A549 (cell line): ENCODE results near the gene LAMC1. TPM values are rescaled to one million over a fixed set of nuclear protein-coding genes. Genes with fewer than 3 reads are reported as not detected.

ENCODE experiments used
- BHLHE40 ChIP-seq: IDR thresholded peaks from 2 replicates; pipeline ENCODE4 v1.6.1; 2012; ENCODE audit warnings: low read depth, low read length, inconsistent platforms
- CBX2 ChIP-seq: fragments of 200-600 bp; sonication (generic); IDR thresholded peaks from 2 replicates; pipeline ENCODE4 v1.6.1; 2016; ENCODE audit warnings: low read depth, mild to moderate bottlenecking, borderline replicate concordance
- CBX8 ChIP-seq: fragments of 200-600 bp; sonication (generic); IDR thresholded peaks from 2 replicates; pipeline ENCODE4 v1.6.1; 2016
- CHD2 ChIP-seq: fragments of 150-350 bp; IDR thresholded peaks from 2 replicates; pipeline ENCODE4 v1.6.1; 2014; ENCODE audit warnings: low read length; ENCODE audit not compliant: partially characterized antibody
- EHF ChIP-seq: fragments of 250-450 bp; sonication (Bioruptor Pico); IDR thresholded peaks from 2 replicates; pipeline ENCODE4 v1.5.0; 2020; ENCODE audit warnings: mild to moderate bottlenecking
- EHMT2 ChIP-seq: fragments of 200-600 bp; sonication (generic); IDR thresholded peaks from 2 replicates; pipeline ENCODE4 v1.6.1; 2016; ENCODE audit warnings: antibody characterized with exemption, low read depth, mild to moderate bottlenecking, moderate library complexity
- ESRRA ChIP-seq: fragments of 150-350 bp; IDR thresholded peaks from 2 replicates; pipeline ENCODE4 v1.6.1; 2014; ENCODE audit warnings: mild to moderate bottlenecking, low read length, borderline replicate concordance
- FOSB ChIP-seq: fragments of 250-450 bp; sonication (Bioruptor Pico); IDR thresholded peaks from 2 replicates; pipeline ENCODE4 v1.5.0; 2020; ENCODE audit warnings: mild to moderate bottlenecking, moderate library complexity
- FOSL2 ChIP-seq, 2 experiments: fragments of 450-650 bp in 1 of 2; fragments of >200 bp in 1 of 2; sonication (Bioruptor Twin) in 1 of 2; formaldehyde crosslinking; IDR thresholded peaks; 2 replicates each; pipeline versions ENCODE4 v1.5.0 to v1.6.1; 2016 to 2020; ENCODE audit warnings: mild to moderate bottlenecking in 1 of 2, moderate library complexity in 1 of 2
- FOXS1 ChIP-seq: fragments of 250-450 bp; sonication (Bioruptor Pico); IDR thresholded peaks from 2 replicates; pipeline ENCODE4 v1.5.0; 2020; ENCODE audit warnings: mild to moderate bottlenecking, moderate library complexity
- GATA3 ChIP-seq: IDR thresholded peaks from 2 replicates; pipeline ENCODE4 v1.6.1; 2012; ENCODE audit warnings: borderline replicate concordance
- HDAC2 ChIP-seq: fragments of 200-600 bp; sonication (generic); IDR thresholded peaks from 2 replicates; pipeline ENCODE4 v1.6.1; 2016
- HEYL ChIP-seq: fragments of 250-450 bp; sonication (Bioruptor Pico); IDR thresholded peaks from 2 replicates; pipeline ENCODE4 v1.8.0; 2021; ENCODE audit warnings: mild to moderate bottlenecking, moderate library complexity
- HOXB13 ChIP-seq: fragments of 250-450 bp; sonication (Bioruptor Pico); IDR thresholded peaks from 2 replicates; pipeline ENCODE4 v1.5.0; 2020; ENCODE audit warnings: low read depth, mild to moderate bottlenecking, moderate library complexity
- HOXB5 ChIP-seq: fragments of 250-450 bp; sonication (Bioruptor Pico); IDR thresholded peaks from 2 replicates; pipeline ENCODE4 v1.5.0; 2020; ENCODE audit warnings: mild to moderate bottlenecking, moderate library complexity
- JUNB ChIP-seq: fragments of >200 bp; sonication (Bioruptor Twin); formaldehyde crosslinking; IDR thresholded peaks from 2 replicates; pipeline ENCODE4 v1.6.1; 2016
- KDM1A ChIP-seq: fragments of 200-600 bp; sonication (generic); IDR thresholded peaks from 2 replicates; pipeline ENCODE4 v1.6.1; 2016; ENCODE audit warnings: low read depth, mild to moderate bottlenecking
- KDM5A ChIP-seq: fragments of 200-600 bp; sonication (generic); IDR thresholded peaks from 2 replicates; pipeline ENCODE4 v1.6.1; 2016; ENCODE audit warnings: antibody characterized with exemption, mild to moderate bottlenecking
- MAZ ChIP-seq: fragments of 150-350 bp; IDR thresholded peaks from 2 replicates; pipeline ENCODE4 v1.6.1; 2014; ENCODE audit warnings: antibody characterized with exemption, low read depth, low read length, borderline replicate concordance
- MYC ChIP-seq: IDR thresholded peaks from 2 replicates; pipeline ENCODE4 v1.6.1; 2012; ENCODE audit warnings: mild to moderate bottlenecking, inconsistent platforms, low read length, improper control_type of control experiment, borderline replicate concordance
- NPAS2 ChIP-seq: fragments of 250-450 bp; sonication (Bioruptor Pico); IDR thresholded peaks from 2 replicates; pipeline ENCODE4 v1.8.0; 2022; ENCODE audit warnings: mild to moderate bottlenecking, moderate library complexity, borderline replicate concordance
- NR3C1 ChIP-seq: fragments of >200 bp; sonication (Bioruptor Twin); formaldehyde crosslinking; IDR thresholded peaks from 3 replicates; pipeline ENCODE4 v1.6.1; 2017
- POLR2A ChIP-seq: IDR thresholded peaks from 2 replicates; pipeline ENCODE4 v1.6.1; 2012; ENCODE audit warnings: mild to moderate bottlenecking, low read length
- RCOR1 ChIP-seq: fragments of 150-350 bp; IDR thresholded peaks from 2 replicates; pipeline ENCODE4 v1.6.1; 2014; ENCODE audit warnings: antibody characterized with exemption, low read length, low read depth
- RNF2 ChIP-seq: fragments of 200-600 bp; sonication (generic); IDR thresholded peaks from 2 replicates; pipeline ENCODE4 v1.6.1; 2016; ENCODE audit warnings: low read depth, mild to moderate bottlenecking, antibody characterized with exemption, moderate library complexity, borderline replicate concordance
- SMC3 ChIP-seq: fragments of >200 bp; sonication (Bioruptor Twin); formaldehyde crosslinking; IDR thresholded peaks from 3 replicates; pipeline ENCODE4 v1.6.1; 2018; ENCODE audit warnings: inconsistent platforms
- SREBF2 ChIP-seq: fragments of 450-650 bp; IDR thresholded peaks from 2 replicates; pipeline ENCODE4 v1.6.1; 2014; ENCODE audit warnings: mild to moderate bottlenecking, moderate library complexity
- TFCP2L1 ChIP-seq: fragments of 250-450 bp; sonication (Bioruptor Pico); IDR thresholded peaks from 2 replicates; pipeline ENCODE4 v1.5.0; 2021; ENCODE audit warnings: mild to moderate bottlenecking
- ZC3H11A ChIP-seq: fragments of 450-650 bp; IDR thresholded peaks from 2 replicates; pipeline ENCODE4 v1.6.1; 2014; ENCODE audit warnings: antibody characterized with exemption, mild to moderate bottlenecking
- ZFP36 ChIP-seq: fragments of 450-650 bp; IDR thresholded peaks from 2 replicates; pipeline ENCODE4 v1.6.1; 2014; ENCODE audit warnings: borderline replicate concordance; ENCODE audit not compliant: partially characterized antibody
- ZNF302 ChIP-seq: fragments of 250-450 bp; sonication (Bioruptor Pico); IDR thresholded peaks from 2 replicates; pipeline ENCODE4 v1.9.0; 2021; ENCODE audit warnings: inconsistent platforms, mild to moderate bottlenecking, moderate library complexity
- ZSCAN20 ChIP-seq: fragments of 250-450 bp; sonication (Bioruptor Pico); IDR thresholded peaks from 2 replicates; pipeline ENCODE4 v1.8.0; 2022; ENCODE audit warnings: mild to moderate bottlenecking, moderate library complexity
- polyA plus RNA-seq, 4 experiments: library from polyadenylated mRNA; depleted of rRNA in 3 of 4; stranded (reverse); fragments of >200 nt; fragmentation: RNase III in 1 of 4; extraction: RNeasy Plus Mini Kit Qiagen cat#74134 plus additional on column Dnase treatment in 1 of 4; gene quantifications; 2 replicates in 3 of 4; 3 replicates in 1 of 4; pipeline ENCODE4 v1.2.3, GENCODE V29; 2011 to 2017
- TF ChIP-seq, protein P1 (sequence below): fragments of >200 bp; sonication (Bioruptor Twin); formaldehyde crosslinking; IDR thresholded peaks from 3 replicates; pipeline ENCODE4 v1.6.1; 2016
- TF ChIP-seq, protein P2 (sequence below): IDR thresholded peaks from 2 replicates; pipeline ENCODE4 v1.6.1; 2012
- TF ChIP-seq, protein P3 (sequence below): fragments of >200 bp; sonication (Bioruptor Twin); formaldehyde crosslinking; IDR thresholded peaks from 2 replicates; pipeline ENCODE4 v1.6.1; 2016
- TF ChIP-seq, protein P4 (sequence below): fragments of 450-650 bp; IDR thresholded peaks from 2 replicates; pipeline ENCODE4 v1.6.1; 2014; ENCODE audit warnings: antibody characterized with exemption
- TF ChIP-seq, protein P5 (sequence below): IDR thresholded peaks from 2 replicates; pipeline ENCODE4 v1.6.1; 2012
- TF ChIP-seq, protein P6 (sequence below): IDR thresholded peaks from 2 replicates; pipeline ENCODE4 v1.6.1; 2012; ENCODE audit warnings: low read depth, borderline replicate concordance
- TF ChIP-seq, protein P7 (sequence below): fragments of 150-350 bp; IDR thresholded peaks from 2 replicates; pipeline ENCODE4 v1.6.1; 2014; ENCODE audit warnings: low read depth, mild to moderate bottlenecking, low read length

The LAMC1 gene
- polyA plus RNA-seq, 2 of the 4 experiments (the other 2 are of a cell fraction) = 93.7 to 152 TPM

DNA sequence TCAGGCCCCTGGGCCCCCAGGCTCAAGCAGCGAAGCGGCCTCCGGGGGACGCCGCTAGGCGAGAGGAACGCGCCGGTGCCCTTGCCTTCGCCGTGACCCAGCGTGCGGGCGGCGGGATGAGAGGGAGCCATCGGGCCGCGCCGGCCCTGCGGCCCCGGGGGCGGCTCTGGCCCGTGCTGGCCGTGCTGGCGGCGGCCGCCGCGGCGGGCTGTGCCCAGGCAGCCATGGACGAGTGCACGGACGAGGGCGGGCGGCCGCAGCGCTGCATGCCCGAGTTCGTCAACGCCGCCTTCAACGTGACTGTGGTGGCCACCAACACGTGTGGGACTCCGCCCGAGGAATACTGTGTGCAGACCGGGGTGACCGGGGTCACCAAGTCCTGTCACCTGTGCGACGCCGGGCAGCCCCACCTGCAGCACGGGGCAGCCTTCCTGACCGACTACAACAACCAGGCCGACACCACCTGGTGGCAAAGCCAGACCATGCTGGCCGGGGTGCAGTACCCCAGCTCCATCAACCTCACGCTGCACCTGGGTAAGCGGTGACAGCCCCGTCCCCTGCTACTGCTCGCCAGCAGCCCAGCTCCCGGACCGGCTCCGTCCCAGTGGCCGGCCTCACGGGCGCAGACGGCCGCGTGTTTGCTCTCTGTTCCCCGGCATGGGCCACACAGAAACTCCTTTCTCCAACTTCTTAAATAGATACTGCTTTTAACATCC, 539 bp downstream of the LAMC1 start (continued):
- TF ChIP-seq, protein P1, sequence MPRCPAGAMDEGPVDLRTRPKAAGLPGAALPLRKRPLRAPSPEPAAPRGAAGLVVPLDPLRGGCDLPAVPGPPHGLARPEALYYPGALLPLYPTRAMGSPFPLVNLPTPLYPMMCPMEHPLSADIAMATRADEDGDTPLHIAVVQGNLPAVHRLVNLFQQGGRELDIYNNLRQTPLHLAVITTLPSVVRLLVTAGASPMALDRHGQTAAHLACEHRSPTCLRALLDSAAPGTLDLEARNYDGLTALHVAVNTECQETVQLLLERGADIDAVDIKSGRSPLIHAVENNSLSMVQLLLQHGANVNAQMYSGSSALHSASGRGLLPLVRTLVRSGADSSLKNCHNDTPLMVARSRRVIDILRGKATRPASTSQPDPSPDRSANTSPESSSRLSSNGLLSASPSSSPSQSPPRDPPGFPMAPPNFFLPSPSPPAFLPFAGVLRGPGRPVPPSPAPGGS = no peak
- TF ChIP-seq CHD2 (no peak), TFCP2L1 (CRISPR knock-in tag) (no peak), EHMT2 (no peak), ZC3H11A (no peak), BHLHE40 (no peak), HOXB13 (CRISPR knock-in tag) (no peak), KDM5A (no peak), CBX2 (no peak), ZNF302 (CRISPR knock-in tag) (no peak), POLR2A (peak; percentile 18; the same call in 1 of the 2 replicates), HDAC2 (no peak), FOSB (CRISPR knock-in tag) (no peak), MYC (peak; percentile 37; the same call in 1 of the 2 replicates), RNF2 (no peak), SREBF2 (no peak), HEYL (CRISPR knock-in tag) (no peak), JUNB (no peak), ESRRA (no peak), NR3C1 (no peak), CBX8 (no peak), FOSL2 (IDR thresholded peaks at IDR 0.05) (no peak), FOSL2 (CRISPR knock-in tag; IDR thresholded peaks at IDR 0.05) (peak; percentile 5; the same call in 1 of the 2 replicates), ZFP36 (no peak), RCOR1 (no peak), GATA3 (0 out of 2 replicates have a peak, but pooled peaks have one; percentile 38), NPAS2 (CRISPR knock-in tag) (peak; percentile 76), ZSCAN20 (CRISPR knock-in tag) (no peak), KDM1A (no peak), MAZ (no peak), EHF (CRISPR knock-in tag) (no peak), HOXB5 (CRISPR knock-in tag) (no peak), SMC3 (peak; percentile 75), FOXS1 (no peak)
- TF ChIP-seq, protein P2, sequence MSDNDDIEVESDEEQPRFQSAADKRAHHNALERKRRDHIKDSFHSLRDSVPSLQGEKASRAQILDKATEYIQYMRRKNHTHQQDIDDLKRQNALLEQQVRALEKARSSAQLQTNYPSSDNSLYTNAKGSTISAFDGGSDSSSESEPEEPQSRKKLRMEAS = peak; percentile 89
- TF ChIP-seq, protein P3, sequence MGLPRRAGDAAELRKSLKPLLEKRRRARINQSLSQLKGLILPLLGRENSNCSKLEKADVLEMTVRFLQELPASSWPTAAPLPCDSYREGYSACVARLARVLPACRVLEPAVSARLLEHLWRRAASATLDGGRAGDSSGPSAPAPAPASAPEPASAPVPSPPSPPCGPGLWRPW = no peak
- TF ChIP-seq, protein P4, sequence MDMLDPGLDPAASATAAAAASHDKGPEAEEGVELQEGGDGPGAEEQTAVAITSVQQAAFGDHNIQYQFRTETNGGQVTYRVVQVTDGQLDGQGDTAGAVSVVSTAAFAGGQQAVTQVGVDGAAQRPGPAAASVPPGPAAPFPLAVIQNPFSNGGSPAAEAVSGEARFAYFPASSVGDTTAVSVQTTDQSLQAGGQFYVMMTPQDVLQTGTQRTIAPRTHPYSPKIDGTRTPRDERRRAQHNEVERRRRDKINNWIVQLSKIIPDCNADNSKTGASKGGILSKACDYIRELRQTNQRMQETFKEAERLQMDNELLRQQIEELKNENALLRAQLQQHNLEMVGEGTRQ = 0 out of 2 replicates have a peak, but pooled peaks have one; percentile 12
- TF ChIP-seq, protein P5, sequence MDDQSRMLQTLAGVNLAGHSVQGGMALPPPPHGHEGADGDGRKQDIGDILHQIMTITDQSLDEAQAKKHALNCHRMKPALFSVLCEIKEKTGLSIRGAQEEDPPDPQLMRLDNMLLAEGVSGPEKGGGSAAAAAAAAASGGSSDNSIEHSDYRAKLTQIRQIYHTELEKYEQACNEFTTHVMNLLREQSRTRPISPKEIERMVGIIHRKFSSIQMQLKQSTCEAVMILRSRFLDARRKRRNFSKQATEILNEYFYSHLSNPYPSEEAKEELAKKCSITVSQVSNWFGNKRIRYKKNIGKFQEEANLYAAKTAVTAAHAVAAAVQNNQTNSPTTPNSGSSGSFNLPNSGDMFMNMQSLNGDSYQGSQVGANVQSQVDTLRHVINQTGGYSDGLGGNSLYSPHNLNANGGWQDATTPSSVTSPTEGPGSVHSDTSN = no peak
- TF ChIP-seq, protein P6, sequence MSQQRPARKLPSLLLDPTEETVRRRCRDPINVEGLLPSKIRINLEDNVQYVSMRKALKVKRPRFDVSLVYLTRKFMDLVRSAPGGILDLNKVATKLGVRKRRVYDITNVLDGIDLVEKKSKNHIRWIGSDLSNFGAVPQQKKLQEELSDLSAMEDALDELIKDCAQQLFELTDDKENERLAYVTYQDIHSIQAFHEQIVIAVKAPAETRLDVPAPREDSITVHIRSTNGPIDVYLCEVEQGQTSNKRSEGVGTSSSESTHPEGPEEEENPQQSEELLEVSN = no peak
- TF ChIP-seq, protein P7, sequence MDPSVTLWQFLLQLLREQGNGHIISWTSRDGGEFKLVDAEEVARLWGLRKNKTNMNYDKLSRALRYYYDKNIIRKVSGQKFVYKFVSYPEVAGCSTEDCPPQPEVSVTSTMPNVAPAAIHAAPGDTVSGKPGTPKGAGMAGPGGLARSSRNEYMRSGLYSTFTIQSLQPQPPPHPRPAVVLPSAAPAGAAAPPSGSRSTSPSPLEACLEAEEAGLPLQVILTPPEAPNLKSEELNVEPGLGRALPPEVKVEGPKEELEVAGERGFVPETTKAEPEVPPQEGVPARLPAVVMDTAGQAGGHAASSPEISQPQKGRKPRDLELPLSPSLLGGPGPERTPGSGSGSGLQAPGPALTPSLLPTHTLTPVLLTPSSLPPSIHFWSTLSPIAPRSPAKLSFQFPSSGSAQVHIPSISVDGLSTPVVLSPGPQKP = no peak
